Stimulated activated CD8-positive, alpha-beta memory T cell treated with anti-CD3 and anti-CD28 coated beads, Interleukin-15, amount 100 ng/mL, for 48 hours (primary cell): Measurements from ENCODE around the gene USH1G.

Source experiments
- DNase-seq, 2 donors: peaks; one replicate each; pipeline ENCODE4 v3.0.0-alpha.2; 2020; ENCODE audit warnings: low read depth in 2 of 2

Gene USH1G

DNA sequence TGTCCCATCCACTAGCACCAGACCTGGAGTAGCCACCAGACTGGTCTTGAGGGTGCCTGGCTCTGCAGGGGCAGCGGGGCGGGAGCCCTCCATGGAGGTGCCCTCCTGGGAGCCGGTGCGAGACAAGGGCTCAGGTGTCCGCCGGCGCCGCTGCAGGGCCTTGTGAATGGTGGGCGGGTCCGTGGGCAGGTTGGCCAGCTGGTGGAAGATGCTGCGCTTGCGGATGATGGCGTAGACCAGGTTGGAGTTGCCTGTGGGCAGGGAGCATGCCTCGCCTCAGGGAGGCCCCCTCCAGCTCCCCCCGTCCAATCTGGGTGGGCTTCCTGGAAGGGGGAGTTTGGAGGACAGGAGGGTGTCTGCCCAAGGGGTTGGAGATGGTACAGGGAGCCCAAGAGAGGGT, 31.1 kb upstream of the USH1G start:
- DNase-seq: no peak

DNA sequence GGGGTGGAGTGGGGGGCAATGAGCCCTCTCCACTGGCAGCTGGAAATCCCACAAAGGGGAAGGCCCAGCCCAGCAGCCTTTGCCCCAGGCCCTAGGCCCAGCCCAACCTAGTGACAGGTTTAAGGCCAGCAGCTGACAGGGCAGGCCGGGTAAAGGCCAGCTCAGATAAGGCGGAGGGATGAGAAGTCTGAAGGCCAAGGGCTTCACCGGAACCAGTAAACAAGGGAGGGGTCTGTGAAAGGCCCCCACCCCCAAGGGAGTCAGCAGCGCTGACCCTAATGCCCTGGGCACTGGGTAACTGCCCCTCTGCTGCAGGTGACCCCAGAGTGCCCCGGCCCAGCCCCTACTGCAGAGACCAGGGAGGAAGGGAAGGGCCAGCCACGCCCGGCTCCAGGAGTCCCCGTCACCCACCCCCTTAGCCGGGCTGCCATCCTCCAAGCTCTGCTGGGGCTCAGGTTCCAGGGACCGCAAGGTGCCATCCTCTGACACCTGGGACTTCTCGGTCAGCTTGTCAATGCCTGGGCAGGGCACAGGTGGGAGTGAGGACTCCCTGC, 30.2 kb upstream of the USH1G start:
- no peak for DNase-seq

DNA sequence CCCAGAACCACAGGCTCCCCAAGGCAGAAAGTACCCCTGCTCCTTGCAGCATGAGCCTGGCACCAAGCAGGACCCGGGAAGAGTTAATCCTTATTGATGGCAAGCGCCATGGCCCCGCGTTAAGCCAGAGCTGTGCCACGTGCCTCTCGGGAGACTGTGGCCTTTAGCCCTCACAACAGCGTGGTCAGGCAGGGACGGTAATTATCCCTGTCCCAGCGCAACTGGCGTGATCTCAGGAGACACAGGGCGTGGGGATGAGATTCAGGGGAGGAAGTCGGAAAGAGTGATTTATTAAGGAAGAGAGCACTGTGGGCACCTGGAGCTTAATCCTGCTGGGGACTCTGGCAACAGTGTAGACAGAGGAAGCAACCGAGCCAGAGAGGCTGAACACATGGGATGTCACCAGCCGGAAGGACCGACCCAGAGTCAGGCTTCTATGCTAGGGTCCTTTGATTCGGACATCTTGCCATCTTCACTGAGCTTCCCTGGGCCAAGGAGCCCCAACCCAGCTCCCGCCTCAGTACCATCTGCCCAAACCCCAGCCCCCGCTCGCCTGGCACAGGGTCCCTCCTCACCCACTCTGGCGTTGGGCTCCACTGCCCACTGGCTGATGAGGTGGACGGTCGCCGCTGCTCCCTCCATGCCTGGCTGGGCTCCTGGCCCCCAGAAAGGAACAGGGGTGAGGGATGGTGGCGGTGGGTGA, 29.5 kb upstream of the USH1G start:
- DNase-seq: no peak

- DNase-seq: no peak
These were observed 28.8 kb upstream of the USH1G start for GRCh38 chr17:74951680-74952421.

- no peak for DNase-seq
These were observed 28.0 kb upstream of the USH1G start for GRCh38 chr17:74951065-74951464.

DNA sequence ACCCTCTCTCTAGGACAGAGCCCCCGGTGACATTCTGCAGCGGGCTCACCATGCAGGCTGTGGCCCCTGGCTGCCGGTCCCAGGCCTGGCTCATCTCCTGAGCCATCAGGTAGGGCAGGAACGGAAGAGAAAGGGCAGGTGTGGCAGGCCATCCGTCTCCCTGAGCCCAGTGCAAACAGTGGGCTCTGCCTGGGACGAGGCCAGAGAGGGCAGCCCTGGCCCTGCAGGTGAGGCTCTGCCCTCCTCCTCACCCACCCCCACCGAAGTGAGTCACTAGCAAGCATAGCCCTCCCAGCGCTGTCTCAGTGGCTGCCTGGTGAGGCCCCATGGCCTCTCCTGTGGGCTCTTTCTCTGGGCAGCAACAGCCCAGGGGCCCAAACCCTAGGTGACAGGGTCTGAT, 27.2 kb upstream of the USH1G start:
- DNase-seq: no peak

DNA sequence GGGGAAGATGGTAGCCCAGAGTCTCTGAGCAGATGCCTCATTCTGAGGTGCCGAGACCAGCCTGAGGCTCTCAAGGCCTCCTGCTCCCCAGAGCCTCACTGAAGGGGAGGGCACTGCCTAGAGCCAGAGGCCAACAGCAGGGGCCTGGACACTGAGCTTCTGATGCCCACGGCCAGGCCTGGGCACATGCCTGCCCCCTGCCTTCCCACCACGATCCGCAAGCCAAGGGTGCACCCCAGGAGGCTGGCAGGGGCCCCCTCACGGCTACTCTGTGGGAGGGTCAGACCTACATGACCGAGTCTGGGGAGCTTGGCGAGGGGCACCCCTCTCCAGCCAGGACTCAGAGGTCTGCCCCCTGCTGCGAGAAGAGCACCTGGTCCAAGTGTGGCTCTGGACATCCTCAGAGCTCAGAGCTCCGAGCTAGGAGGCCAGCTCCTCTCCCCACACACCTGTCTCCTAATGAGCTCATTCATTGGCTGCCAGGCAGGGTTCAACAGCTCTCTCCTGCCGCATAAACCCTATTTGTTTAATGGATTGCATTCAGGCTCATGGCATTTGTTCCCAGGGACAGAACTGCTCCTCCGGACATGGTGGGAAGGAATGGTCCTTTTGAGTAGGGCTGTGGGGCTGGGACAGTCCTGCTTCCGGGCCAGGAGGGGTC, 26.5 kb upstream of the USH1G start:
- no peak for DNase-seq

DNA sequence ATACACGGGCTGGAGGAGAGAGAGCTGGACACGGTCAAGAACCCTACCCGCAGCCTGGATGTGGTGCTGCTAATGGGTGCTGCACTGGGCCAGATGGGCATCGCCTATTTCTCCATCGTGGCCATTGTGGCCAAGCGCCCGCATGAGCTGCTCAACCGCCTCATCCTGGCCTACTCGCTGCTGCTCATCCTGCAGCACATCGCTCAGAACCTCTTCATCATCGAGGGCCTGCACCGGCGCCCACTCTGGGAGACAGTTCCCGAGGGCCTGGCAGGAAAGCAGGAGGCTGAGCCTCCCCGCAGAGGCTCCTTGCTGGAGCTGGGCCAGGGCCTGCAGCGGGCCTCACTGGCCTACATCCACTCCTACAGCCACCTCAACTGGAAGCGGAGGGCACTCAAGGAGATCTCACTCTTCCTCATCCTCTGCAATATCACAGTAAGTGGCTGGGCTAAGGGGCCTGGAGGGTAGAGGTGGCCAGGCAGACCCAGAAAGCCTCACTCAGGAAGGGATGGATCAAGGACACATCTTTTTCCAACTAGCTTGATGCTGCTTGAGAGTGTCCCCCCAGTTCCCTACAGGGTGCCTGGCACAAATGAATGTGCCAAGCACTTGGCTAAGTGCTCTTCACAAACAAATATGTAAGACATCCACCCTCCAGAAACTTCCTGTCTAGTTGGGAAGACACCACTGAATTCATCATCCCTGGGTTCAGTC, 24.1 kb upstream of the USH1G start:
- DNase-seq: no peak

- DNase-seq: no peak
These were observed 23.6 kb upstream of the USH1G start for GRCh38 chr17:74946641-74947040.

DNA sequence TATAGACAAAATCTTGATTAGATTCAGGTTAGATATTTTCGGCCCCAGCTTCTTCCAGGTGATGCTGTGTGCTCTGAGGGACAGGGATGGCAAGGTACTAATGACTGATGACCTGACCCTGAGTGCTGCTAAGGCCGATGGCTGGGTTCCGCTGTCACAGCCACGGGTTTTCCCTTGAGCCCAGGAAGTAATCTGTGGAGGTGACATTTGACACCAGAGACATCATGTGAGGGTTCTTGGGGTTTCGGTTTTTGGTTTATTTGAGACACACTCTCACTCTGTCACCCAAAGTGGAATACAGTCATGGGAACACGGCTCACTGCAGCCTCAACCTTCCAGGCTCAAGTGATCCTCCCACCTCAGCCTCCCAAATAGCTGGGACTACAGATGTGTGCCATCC, 22.5 kb upstream of the USH1G start:
- no peak for DNase-seq

DNA sequence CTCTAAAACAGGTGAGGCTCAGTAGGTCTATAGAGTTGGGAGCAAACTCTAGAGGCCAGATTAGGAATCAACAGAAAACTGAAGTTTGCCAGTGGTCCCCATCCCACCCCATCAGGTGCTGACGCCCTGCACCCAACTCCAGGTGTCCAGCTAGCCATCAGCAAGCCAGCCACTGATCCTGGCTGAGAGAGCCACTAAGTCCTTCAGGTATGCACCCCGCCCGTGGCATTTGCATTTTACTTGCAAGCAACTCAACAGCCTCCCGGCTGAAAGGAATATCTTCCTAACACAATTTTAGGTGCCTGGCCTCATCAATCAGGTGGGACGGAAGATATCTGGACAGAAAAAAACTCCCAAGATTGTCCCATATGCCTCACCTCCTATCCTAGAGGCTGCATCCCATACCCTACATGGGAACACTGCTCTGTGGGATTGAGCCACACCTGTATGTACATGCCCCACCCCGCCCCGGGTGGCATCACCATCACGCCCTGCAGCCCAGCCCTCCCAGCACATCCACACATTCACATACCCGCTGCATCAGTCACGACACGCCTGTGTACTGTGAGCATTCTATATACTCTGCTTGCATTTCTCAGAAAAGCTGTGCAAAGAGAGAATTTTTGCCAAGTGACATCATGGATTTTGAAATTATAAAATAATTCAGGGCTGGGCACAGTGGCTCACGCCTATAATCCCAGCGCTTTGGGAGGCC, 20.9 kb upstream of the USH1G start:
- no peak for DNase-seq

GRCh38 chr17:74941128-74941725, 18.2 kb upstream of the USH1G start:
- no peak for DNase-seq

DNA sequence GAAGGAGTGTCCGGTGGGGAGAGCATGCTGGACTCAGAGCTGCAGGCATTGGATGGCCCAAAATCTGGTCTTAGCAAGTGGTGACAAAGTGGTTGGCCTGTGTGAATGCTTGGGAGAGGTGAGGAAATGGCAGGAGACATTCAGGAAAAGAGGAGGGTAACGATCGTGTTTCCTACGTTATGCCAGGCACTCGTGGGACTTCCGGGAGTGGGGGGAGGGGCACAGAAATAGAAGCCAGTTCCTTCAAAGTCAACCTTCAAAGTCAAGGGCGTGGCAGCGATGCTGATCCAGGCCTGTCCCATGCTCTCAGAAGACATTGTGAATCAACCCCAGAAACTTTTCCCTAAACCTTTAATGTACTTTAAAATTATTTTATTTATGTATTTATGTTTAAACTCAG, 16.5 kb upstream of the USH1G start:
- no peak for DNase-seq

GRCh38 chr17:74938194-74938950, 15.3 kb upstream of the USH1G start:
- DNase-seq: no peak

DNA sequence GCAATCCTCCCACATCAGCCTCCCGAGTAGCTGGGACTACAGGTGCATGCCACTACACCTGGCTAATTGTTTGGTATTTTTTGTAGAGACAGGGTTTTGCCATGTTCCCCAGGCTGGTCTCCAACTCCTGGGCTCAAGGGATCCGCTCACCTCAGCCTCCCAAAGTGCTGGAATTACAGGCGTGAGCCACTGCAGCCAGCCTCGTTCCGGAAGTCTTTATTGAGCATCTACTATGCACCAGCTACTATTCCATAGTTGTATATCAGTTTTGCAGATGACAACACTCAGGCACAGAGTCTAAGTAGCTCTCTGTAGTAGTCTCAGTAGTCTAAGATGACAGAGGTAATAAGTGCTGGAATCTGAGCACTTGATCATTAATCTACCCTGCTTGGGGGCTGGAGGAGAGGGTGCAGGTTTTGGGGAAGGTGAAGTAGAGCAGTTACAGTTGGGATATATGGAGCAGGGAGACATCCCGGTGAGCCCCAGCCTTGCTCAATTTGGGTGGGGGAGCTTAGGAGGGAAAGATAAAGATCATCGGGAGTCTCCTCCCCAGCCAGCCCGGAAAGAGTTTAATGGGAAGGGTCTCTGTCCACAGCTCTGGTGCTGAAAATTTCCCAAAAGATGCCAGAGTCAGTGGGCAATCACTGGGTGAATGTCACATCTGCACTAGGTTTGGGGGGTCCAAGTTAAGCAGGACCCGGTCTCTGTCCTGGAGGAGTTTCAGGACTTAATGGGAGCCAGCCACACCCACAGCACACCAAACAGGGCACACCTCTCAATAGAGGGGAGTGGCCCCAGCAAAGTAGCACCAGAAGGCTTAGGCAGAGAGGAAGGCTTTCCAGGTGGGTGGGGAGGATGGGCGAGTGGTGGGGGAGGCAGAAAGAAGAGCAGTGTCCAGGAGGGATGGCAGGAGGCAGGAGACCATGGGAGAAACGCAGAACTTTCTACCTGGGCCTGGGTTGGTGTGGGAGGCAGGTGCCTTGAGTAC, 14.3 kb upstream of the USH1G start:
- DNase-seq: no peak

DNA sequence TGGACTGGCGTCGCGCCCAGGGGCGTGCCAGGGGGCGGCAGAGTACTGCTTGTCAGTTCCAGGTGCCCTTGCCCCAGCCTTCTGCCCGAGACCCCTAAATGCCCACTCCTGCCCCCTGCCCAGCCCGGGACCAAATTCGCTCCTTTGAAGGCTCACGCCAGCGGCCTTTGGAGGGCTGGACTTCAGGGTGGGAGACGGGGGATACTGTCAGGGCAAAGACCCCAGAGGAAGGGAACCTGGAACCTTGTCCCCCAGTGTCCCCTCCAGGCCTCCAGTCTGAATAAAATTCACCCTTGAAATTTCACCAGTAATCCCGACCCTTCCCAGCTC, 13.4 kb upstream of the USH1G start:
- no peak for DNase-seq

DNA sequence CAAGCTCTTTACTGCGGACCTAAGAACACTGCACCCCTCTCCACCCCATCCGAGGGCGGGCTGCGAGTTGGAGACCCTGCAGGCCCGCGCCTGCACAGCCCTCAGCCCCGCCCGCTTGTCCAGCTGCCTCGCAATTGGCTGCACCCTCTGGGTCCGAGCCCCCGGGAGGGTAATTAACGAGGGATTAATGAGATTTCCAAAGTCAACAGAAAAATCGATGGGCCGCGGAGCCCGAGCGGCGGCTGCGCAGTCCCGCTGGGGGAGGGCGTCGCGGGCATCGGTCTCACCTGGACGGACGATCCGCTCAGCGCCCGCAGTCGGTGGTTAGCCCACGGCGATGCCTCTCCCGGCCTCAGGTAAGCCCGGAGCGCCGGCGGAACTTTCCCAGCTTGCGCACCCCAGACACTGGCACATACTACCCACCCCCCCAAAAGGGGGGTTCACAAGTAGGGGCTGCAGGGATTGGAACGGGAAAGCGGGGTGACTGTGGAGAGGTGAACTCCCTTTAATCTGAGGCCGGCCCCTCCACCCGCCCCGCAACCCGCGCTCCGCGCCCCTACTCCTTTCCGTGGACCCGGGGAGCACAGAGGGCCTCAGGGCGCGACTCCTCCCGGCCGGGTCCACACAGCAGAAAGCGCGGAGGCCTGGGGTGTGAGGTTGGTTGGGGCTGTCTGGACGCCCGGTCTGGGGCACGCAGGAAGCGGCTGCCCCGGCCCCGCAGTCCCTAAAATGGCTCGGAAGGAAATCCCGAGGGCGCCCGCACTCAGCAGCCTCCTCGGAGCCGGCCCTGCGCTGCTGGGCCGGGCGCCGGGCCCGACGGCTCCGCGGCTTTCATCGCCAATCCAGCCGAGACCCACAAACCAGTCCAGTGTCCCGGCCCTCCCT, 12.8 kb upstream of the USH1G start, which contains the start of gene OTOP3:
Gene OTOP3 (plus strand): TSS at position 314 of the 885 bp plus-strand sequence. CDS start 24 bp downstream, at position 338.
- no peak for DNase-seq

DNA sequence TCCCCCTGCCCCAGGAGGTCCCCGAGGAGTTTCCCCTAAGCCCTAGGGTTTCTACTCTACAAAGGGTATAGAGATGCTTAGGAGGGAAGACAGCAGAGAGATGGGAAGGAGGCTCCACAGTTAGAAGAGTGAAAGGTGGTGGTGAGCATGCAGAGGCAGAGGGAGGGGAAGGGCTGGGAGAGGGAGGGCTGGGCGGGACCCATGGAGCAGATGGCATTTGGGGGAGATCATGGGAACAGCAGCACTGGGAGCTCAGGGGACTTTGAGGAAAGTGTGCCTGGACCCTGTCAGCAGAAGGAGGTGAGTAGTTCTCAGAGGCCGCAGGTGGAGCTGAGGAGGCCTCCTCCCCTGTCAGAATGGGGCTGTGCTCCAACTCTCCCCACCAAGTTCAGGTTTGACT, 12.0 kb upstream of the USH1G start:
- DNase-seq: no peak
